ENCODE data around the gene MAP3K4. TPM values are rescaled to one million over a fixed set of nuclear protein-coding genes. Genes with fewer than 3 reads are reported as not detected.

Gene MAP3K4
- total RNA-seq, 1 donor from 2014 or later, result 56.7 TPM

DNA sequence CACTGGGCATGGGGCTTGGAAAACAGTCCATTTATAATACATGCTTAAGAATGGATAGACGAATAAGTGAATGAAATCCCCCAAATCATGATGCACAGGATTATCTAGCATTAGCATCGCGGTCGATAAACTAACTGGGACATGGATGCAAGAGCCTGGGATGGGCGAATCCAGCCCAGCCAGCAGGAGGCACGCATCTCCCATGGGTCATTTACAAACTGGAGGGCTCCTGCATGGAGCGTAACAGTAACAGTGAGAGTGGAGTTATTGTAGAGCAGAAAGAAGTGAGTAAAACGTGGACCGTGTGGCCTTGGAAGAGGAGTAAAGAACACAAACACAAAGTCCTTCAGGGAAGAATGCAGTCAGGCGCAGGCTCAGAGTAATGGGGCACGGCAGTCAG is 145.8 kb downstream of the MAP3K4 start:
- Histone ChIP-seq H3K4me1 (peaks cover 11% of the 10 kb centered on the region), H3K9me3 (no peaks in the 10 kb centered on the region), H3K36me3 (no peaks in the 10 kb centered on the region), H3K4me3 (no peak overlapping the region), H3K27me3 (no peaks in the 10 kb centered on the region), H3K27ac (no peak overlapping the region)
- intact Hi-C loops (cut with DNase I), result no loop called here
- peak in 1 of 2 donors; percentile 56 for DNase-seq (ENCODE audit: extremely low spot score in 2 of 2)
- TF ChIP-seq POLR2AphosphoS5 (IDR thresholded peaks at IDR 0.05; ENCODE audit: insufficient read depth in 1 of 2, low read depth in 1 of 2), result no peak

DNA sequence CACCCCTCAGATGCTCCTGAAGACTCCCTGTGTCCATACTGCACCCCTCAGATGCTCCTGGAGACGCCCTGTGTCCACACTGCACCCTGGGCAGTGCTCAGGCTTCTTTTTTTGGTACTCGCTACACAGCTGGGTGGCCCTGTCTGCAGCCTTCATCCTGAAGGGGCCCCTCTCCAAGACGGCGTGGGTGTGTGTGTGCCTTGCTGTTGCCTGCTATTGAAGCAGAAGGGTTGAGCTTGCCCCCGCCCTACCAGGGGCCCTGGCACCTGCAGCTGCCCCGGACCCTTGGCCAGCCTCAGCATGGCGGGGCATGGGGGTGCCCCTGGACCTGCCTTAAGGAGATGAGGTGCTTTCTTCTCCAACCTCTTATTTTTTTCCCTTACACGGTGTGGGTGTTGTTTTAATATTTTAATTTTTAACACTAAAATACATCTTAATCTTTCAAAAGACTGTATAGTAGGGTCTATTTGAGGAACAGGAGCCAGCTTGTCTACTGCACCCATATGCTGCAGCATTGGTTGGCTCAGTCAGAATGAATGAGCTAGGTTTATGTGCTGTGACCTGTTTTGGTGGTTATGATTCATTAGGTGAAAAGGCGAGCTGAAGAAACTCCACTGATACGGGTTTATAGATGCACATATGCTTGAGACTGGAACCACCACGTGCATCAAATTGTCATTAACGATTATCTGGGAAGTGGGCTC is 146.4 kb downstream of the MAP3K4 start:
- intact Hi-C loops (cut with DNase I), result no loop called here
- H3K4me3 ChIP-seq, result no peak overlapping the region
- no peaks in the 10 kb centered on the region for H3K9me3 ChIP-seq
- no peak for TF ChIP-seq POLR2AphosphoS5 (IDR thresholded peaks at IDR 0.05; ENCODE audit: insufficient read depth in 1 of 2, low read depth in 1 of 2)
- TF ChIP-seq, protein P1, sequence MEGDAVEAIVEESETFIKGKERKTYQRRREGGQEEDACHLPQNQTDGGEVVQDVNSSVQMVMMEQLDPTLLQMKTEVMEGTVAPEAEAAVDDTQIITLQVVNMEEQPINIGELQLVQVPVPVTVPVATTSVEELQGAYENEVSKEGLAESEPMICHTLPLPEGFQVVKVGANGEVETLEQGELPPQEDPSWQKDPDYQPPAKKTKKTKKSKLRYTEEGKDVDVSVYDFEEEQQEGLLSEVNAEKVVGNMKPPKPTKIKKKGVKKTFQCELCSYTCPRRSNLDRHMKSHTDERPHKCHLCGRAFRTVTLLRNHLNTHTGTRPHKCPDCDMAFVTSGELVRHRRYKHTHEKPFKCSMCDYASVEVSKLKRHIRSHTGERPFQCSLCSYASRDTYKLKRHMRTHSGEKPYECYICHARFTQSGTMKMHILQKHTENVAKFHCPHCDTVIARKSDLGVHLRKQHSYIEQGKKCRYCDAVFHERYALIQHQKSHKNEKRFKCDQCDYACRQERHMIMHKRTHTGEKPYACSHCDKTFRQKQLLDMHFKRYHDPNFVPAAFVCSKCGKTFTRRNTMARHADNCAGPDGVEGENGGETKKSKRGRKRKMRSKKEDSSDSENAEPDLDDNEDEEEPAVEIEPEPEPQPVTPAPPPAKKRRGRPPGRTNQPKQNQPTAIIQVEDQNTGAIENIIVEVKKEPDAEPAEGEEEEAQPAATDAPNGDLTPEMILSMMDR (IDR thresholded peaks at IDR 0.05), result no peak
- no peak for TF ChIP-seq POLR2A (IDR thresholded peaks at IDR 0.05)
- DNase-seq (ENCODE audit: extremely low spot score in 2 of 2), result peak in 1 of 2 donors; percentile 72
- no peaks in the 10 kb centered on the region for H3K36me3 ChIP-seq
- H3K27ac ChIP-seq, result no peak overlapping the region
- H3K4me1 ChIP-seq, result peaks cover 11% of the 10 kb centered on the region
- no peaks in the 10 kb centered on the region for H3K27me3 ChIP-seq

DNA sequence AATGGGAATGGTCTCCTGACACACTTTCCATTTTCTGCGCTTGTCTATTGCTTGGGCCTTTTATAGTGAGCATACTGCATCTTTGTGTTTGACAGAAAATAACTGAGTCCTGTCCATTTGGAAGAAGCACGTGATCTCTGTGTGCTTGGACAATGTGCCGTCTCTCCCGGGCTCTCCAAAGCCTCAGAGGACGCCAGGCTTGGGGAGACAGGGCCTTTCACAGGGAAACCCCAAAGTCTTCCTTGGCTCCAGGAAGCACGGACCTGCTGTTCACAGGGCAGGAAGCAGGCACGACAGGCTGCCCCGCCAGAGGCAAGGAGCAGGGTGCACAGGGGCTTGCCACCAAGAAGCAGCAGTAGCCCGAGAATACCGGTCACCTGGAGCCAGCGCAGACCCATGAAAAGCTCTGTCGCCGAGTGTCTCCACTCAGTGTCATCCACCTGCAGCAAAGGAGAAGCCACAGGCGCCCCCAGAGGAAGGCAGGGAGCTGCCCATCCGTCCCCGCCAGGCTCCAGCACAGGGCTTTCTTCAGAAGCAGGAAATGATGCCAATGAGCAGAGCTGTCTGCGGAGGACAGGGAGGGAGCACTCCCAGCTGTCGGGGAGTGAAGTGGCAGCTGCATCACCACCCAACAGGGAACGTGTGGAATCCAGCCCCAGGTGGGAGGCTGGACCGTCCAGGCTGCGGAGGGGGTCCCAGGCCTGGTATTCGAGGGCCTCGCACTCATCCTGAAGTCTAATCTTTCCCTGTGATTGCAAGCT is 147.2 kb downstream of the MAP3K4 start:
- peak in 1 of 2 donors; percentile 79 for DNase-seq (ENCODE audit: extremely low spot score in 2 of 2)
- TF ChIP-seq, protein P1 (IDR thresholded peaks at IDR 0.05), result no peak
- TF ChIP-seq POLR2A (IDR thresholded peaks at IDR 0.05), result no peak
- no peak for TF ChIP-seq POLR2AphosphoS5 (IDR thresholded peaks at IDR 0.05; ENCODE audit: insufficient read depth in 1 of 2, low read depth in 1 of 2)
- intact Hi-C loops (cut with DNase I), result no loop called here
- H3K36me3 ChIP-seq, result no peaks in the 10 kb centered on the region
- no peak overlapping the region for H3K4me3 ChIP-seq
- H3K9me3 ChIP-seq, result no peaks in the 10 kb centered on the region
- peaks cover 11% of the 10 kb centered on the region for H3K4me1 ChIP-seq
- no peaks in the 10 kb centered on the region for H3K27me3 ChIP-seq
- no peak overlapping the region for H3K27ac ChIP-seq

DNA sequence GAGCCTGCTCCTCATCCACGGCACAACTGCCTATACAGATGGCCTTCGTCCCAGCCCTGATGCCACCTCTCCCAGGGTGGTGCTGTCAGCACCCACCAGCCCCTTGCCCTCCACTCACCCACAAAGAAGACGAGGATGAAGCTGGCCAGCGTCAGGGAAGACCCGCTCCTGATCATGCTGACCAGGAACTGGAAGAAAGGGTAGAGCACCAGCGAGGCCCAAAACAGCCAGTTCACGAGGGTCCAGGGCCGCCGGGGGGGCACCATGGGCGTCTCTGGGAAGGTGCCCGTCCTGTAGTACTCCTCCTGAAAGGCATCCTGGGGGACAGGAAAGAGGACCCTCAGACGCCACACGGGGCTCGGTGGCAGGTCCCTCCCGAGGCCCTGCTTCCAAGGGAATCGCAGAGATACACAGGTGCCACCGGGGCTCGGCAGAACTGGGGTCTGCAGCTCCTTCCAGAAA is 147.8 kb downstream of the MAP3K4 start:
- DNase-seq (ENCODE audit: extremely low spot score in 2 of 2), result peak in 1 of 2 donors; percentile 78
- Histone ChIP-seq H3K4me3 (no peak overlapping the region), H3K4me1 (peaks cover 11% of the 10 kb centered on the region), H3K36me3 (no peaks in the 10 kb centered on the region), H3K27ac (no peak overlapping the region), H3K9me3 (no peaks in the 10 kb centered on the region), H3K27me3 (no peaks in the 10 kb centered on the region)
- no peak for TF ChIP-seq POLR2A (IDR thresholded peaks at IDR 0.05)
- TF ChIP-seq POLR2AphosphoS5 (IDR thresholded peaks at IDR 0.05; ENCODE audit: insufficient read depth in 1 of 2, low read depth in 1 of 2), result no peak
- TF ChIP-seq, protein P1 (IDR thresholded peaks at IDR 0.05), result no peak
- intact Hi-C loops (cut with DNase I), result no loop called here

DNA sequence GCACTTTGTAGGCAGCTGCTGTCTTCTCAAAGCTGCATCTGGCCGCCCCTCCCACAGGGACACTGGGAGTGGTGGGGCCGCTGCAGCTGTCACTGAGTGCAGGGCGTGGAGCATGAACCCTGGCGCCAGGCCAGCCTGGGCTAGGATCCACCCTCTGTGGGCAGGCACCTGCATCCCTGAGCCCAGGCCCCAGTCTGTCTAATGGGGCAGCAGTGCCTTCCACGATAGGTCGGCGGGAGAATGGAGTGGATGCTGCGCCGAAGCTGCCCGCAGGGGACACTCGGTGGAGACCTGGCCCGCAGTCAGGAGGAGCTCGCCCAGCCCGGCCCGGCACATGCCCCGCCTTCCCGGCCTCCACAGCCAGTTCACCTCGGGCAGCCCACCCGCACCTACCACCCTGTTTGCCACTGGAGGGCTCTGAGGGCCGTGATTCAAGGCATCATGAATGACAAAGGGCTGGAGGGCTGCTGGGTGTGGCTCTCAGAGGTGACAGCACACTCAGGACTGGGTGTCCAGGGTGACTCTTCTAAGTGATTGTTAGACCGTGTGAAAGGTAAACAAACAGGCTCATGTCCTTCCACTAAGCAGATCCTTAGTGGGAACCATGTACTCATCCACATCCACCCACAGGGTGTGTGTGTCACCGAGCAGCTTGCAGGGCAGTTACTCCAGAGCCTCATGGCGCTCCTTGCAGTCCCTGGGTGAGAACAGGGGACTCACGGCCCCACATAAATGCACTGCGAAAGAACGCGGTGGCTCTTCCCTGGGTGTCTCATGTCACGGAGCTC is 148.4 kb downstream of the MAP3K4 start:
- Histone ChIP-seq H3K4me1 (peaks cover 11% of the 10 kb centered on the region), H3K27me3 (no peaks in the 10 kb centered on the region), H3K4me3 (no peak overlapping the region), H3K36me3 (no peaks in the 10 kb centered on the region), H3K9me3 (no peaks in the 10 kb centered on the region), H3K27ac (no peak overlapping the region)
- TF ChIP-seq, protein P1 (IDR thresholded peaks at IDR 0.05), result peak in 1 of 3 experiments; percentile 51
- no peak for TF ChIP-seq POLR2A (IDR thresholded peaks at IDR 0.05)
- peak in 1 of 2 donors; percentile 35 for TF ChIP-seq POLR2AphosphoS5 (IDR thresholded peaks at IDR 0.05; ENCODE audit: insufficient read depth in 1 of 2, low read depth in 1 of 2)
- peak in 1 of 2 donors; percentile 86 for DNase-seq (ENCODE audit: extremely low spot score in 2 of 2)
- intact Hi-C loops (cut with DNase I), result no loop called here

Measured in vagina (tissue), 2 donors.